Retinal pigment epithelial cell (primary cell): ENCODE measurements around the gene FIZ1.
"Not testable (repeated sequence)": the region's sequence is repeated elsewhere in the genome, so short reads cannot be mapped to it uniquely, and the experiment has no call there.

Experiments
- DNase-seq: peaks from one replicate; pipeline ENCODE4 v3.0.0-alpha.2; 2010; ENCODE audit warnings: low read depth
- H3K4me3 ChIP-seq: 2 replicates; pipeline ENCODE4 v1.5.1; 2011; ENCODE audit warnings: mild to moderate bottlenecking, low read length, control low read depth, moderate library complexity
- CTCF ChIP-seq: conservative IDR thresholded peaks from 2 replicates; pipeline ENCODE4 v1.5.1; 2011; ENCODE audit warnings: low read depth, low read length, control low read depth, inconsistent platforms

Gene FIZ1

GRCh38 chr19:55579766-55580621 lies 19.3 kb downstream of the FIZ1 start:
- no peak for TF ChIP-seq CTCF
- no peak for DNase-seq
- H3K4me3 ChIP-seq = peak overlapping the region; percentile 89

DNA sequence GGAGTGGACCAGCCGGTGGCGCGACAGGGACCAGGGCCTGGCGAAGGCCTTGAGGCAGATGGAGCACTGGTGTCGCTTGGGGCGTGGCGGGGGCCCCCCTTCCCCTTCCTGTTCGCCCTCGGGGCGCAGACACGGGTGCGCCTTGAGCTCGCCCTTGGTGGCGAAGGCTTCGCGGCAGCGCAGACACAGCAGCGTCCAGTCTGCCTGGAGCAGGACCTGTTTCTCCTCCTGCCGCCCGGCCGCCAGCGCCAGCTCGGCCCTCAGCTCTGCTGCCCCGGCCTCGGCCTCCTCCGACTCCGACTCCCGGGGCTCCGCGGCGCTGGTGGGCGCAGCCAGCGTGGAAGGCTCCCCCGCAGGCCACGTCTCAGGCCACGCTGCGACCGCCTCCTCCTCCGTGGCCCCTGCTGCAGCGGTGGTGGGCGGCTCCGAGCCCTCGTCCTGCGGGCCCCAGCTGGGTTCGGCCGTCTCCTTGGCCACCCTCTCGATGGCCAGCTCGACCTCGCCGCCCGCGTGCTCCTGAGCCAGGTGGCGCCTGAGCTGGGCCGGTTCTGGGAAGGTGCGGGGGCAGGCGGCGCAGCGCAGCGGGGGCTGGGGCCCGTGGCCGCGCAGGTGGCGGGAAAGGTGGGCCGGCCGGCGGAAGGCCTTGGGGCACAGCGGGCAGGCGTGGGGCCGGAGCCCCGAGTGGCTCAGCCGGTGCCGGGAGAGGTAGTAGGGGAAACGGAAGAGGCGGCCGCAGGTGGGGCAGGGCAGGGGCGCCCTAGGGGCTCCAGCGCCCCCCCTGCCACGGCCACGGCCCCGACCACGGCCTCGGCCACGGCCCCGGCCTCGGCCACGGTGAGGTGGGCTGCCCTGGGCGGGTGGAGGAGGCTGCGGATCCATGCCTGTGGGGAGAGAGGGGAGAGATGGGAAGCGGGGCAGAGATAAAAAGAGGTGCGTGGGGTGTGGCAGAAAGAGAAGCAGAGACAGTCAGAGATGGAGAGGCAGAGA lies 20.3 kb downstream of the FIZ1 start:
- TF ChIP-seq CTCF = no peak
- no peak for DNase-seq

DNA sequence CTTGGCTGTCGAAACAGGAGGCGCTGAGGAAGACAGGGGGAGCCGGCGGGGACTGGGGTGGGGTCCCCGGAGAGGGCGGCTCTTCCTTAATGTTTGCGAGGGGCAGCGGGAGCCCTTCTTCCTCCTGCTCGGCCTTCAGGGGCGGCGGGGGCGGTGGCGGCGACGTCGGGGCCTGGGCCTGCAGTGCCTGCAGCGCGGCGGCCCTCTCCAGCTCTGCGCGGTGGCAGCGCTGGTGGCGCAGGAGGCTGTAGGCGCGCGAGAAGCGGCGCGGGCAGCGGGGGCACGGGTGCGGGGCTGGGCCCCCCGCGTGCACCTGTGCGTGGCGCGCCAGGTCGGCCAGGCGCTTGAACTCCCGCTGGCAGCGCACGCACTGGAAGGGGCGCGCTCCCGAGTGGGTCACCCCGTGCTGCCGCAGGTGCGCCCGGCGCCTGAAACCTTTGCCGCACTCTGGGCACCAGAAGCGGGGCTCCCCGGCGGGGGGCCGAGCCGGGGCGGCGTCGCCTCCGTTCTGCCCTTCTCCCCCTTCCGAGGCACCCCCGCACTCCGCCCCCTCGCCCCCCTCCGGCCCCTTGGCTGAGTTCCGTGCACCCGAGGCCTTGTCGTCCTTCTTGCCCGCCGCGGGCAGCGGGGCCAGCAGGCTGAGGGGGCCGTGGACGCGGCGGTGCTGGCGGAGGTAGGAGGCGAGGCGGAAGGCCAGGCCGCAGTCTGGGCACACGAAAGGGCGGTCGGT lies 21.1 kb downstream of the FIZ1 start:
- TF ChIP-seq CTCF = no peak
- H3K4me3 ChIP-seq = no peak overlapping the region
- no peak for DNase-seq

More for the DNA sequence above, 20.3 kb downstream of the FIZ1 start:
- peak overlapping the region; percentile 89 for H3K4me3 ChIP-seq

DNA sequence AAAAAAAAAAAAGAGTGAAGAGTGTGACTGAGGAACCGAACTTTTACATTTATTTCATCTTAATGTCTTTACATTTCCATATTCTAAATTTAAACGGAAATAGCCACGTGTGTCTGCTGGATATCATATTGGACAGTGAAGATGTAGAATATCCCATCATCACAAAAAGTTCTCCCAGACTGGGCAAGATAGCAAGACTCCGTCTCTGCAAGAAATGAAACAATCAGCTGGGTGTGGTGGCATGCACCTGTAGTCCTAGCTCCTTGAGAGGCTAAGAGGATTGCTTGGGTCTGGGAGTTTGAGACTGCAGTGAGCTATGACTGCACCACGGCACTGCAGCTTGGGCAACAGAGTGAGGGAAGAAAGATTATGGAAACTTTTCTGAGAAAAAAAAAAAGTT lies 22.6 kb downstream of the FIZ1 start:
- DNase-seq = no peak
- TF ChIP-seq CTCF = no peak
- H3K4me3 ChIP-seq = no peak overlapping the region

GRCh38 chr19:55573929-55574328 lies 25.4 kb downstream of the FIZ1 start:
- H3K4me3 ChIP-seq, DNase-seq: not testable (repeated sequence)

- not testable (repeated sequence) for H3K4me3 ChIP-seq, DNase-seq
Measured at GRCh38 chr19:55569477-55569876, 29.8 kb downstream of the FIZ1 start.

DNA sequence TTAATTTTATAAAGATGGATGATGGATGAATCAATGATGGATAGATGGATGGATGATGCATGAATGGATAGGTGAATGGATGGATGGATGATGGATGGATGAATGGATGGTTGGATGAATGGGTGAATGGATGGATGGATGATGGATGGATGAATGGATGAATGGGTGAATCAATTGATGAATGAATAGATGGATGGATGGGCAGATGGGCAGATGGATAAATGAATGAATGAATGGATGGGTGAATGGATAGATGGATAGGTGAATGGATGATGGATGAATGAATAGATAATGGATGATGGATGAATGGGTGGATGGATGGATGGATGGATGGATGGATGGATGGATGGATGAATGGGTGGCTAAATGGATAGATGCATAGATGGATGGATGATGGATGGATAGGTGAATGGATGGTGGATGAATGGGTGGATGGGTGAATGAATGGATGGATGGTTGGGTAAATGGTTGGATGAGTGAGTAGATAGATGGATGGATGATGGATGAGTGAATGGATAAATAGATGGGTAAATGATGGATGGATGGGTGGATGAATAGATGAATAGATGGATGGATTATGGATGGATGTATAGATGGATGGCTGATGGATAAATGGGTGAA lies 31.5 kb downstream of the FIZ1 start:
- no peak overlapping the region for H3K4me3 ChIP-seq
- no peak for TF ChIP-seq CTCF

More for the DNA sequence above, 31.5 kb downstream of the FIZ1 start:
- DNase-seq = no peak
